Subcutaneous adipose tissue (tissue), 4 donors: Measurements from ENCODE around the gene ETFA. TPM values are rescaled to one million over a fixed set of nuclear protein-coding genes. Genes with fewer than 3 reads are reported as not detected.

ENCODE experiments used
- total RNA-seq, 4 donors: library from RNA; depleted of rRNA; stranded (reverse); fragments of >200 nt; gene quantifications; one replicate each; pipeline ENCODE4 v1.1.0, GENCODE V29; 2016
- TF ChIP-seq, protein P1 (sequence below): fragments of 450-650 bp; IDR thresholded peaks from one replicate; pipeline ENCODE4 v1.5.1; 2016; ENCODE audit warnings: low read depth, mild to moderate bottlenecking, control low read depth, antibody characterized with exemption, moderate library complexity

ETFA gene
- total RNA-seq, 4 donors from 2014 or later: 148 to 186 (median 157) TPM

GRCh38 chr15:76235186-76235826, 76.0 kb downstream of the ETFA start:
- TF ChIP-seq, protein P1, sequence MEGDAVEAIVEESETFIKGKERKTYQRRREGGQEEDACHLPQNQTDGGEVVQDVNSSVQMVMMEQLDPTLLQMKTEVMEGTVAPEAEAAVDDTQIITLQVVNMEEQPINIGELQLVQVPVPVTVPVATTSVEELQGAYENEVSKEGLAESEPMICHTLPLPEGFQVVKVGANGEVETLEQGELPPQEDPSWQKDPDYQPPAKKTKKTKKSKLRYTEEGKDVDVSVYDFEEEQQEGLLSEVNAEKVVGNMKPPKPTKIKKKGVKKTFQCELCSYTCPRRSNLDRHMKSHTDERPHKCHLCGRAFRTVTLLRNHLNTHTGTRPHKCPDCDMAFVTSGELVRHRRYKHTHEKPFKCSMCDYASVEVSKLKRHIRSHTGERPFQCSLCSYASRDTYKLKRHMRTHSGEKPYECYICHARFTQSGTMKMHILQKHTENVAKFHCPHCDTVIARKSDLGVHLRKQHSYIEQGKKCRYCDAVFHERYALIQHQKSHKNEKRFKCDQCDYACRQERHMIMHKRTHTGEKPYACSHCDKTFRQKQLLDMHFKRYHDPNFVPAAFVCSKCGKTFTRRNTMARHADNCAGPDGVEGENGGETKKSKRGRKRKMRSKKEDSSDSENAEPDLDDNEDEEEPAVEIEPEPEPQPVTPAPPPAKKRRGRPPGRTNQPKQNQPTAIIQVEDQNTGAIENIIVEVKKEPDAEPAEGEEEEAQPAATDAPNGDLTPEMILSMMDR: no peak

GRCh38 chr15:76234337-76234889, 76.9 kb downstream of the ETFA start:
- TF ChIP-seq, protein P1: no peak

DNA sequence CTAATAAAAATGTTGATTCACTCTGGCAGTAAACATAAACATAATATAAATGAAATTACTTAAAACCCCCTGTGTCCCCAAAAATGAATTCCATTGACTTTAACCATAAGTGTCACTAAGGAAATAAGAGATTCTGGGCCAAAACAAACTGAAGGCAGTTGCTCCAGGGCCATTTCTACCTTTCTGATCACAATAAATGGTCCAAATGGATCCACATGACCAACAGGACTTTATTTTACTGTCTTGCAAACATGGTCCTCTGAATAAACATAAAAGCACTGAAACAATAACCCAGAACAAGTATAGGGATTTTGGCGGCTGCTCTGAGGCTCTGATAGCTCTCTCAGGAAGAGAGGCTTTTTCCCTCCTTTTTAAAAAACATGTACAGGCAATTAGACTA, 77.3 kb downstream of the ETFA start:
- TF ChIP-seq, protein P1: no peak

DNA sequence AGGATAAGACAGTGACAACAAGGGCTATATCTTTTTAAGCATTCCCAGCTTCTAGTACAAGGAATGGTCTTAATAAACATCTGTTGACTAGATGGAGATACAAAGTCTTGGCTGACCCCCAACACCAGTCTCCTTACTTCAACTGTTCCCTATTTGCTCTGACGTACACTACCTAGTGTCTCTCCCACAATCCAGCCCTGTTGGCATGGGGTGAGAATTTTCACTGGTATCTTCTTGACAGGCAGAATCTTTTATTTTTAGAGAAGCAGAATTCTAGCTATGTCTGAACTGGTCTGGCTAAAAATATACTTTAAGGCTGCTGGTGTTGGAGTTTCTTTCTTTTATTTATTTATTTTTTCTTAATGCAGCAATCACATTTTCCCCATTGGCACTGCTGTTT, 82.0 kb downstream of the ETFA start:
- TF ChIP-seq, protein P1: no peak

DNA sequence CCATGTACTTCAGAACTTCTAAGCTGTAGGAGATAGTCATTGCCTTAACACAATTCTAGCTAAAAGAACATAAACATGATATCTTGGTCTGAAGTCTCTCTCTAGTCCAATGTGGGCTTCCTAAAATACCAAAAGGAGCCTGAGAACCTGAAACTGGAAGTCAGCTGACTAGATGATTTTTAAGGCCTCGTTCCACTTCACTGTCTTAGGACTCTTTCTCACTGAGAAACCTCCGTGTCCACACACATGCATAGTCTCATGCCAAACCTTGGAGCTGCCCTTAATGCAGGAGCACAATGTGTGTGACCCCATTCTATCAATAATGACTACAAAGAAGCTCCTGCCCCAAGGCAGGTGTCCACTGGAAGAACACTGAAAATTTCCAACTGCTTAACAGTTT, 87.7 kb downstream of the ETFA start:
- TF ChIP-seq, protein P1: no peak

- TF ChIP-seq, protein P1: no peak
Measured at GRCh38 chr15:76222159-76222558, 89.1 kb downstream of the ETFA start.

DNA sequence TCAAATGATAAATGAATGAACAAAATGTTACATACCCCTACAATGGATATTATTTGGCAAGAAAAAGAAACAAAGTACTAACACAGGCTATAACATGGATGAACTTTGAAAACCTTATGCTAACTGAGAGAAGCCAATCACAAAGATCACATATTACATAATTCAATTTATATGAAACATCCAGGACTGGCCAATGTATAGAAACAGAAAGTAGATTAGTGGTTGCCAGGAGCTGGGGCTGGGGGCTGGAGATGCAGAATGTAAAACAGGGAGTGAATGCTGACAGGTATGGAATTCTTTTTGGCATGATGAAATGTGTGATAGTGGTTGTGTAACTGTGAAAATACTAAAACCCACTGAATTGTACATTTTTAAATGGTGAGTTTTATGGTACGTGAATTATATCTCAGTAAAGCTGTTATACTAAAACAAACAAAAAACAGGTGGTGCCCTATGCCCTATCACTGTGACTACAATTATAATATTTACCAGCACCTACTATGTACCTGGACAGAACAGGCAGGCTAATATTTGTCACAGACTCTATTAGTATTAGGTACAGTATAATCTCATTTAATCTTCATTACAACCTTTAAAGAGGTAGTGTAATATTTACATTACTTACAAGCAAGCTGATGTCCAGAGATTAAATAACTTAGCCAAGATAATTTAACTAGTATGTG, 90.0 kb downstream of the ETFA start:
- TF ChIP-seq, protein P1: no peak
